ENCODE measurements around the gene PRR36.

Gene PRR36

GRCh38 chr19:7912697-7913564 lies 38.7 kb upstream of the PRR36 start:
- DNase-seq, result no peak

GRCh38 chr19:7912144-7912696 lies 38.0 kb upstream of the PRR36 start:
- DNase-seq, result no peak

- no peak for DNase-seq
These were observed 37.4 kb upstream of the PRR36 start for GRCh38 chr19:7911508-7912143.

- DNase-seq, result no peak
These were observed 36.4 kb upstream of the PRR36 start for GRCh38 chr19:7910321-7911161.

- DNase-seq, result no peak
These were observed 35.4 kb upstream of the PRR36 start for GRCh38 chr19:7909471-7910067.

GRCh38 chr19:7908742-7909461 lies 34.7 kb upstream of the PRR36 start:
- DNase-seq, result no peak

DNA sequence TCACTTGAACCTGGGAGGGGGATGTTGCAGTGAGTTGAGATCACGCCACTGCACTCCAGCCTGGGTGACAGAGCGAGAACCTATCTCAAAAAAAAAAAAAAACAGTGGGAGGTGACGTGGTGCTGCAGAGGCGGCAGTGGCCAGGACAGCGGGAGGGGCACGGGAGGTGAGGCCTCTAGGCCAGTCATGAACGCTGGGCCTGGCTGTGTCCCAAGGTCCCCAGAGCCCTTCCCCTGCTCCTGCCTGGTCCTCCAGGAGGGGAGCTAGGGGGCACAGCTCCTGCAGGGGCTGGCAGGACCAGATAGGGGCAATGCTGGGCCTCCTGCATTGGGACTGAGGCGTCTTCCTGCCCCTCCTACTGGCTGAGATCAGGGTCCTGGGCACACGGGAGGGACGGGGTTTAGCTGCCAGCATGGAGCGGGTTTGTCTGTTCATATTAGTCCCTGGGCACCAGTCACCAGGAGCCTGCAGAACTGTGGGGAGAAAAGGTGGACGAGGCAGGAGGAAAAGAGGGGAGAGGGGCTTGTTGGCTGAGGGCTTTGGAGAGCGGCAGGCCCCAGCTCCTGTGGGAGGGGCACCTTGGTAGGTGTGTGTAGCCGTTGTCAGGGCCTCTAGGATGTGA lies 34.0 kb upstream of the PRR36 start:
- no peak for DNase-seq

DNA sequence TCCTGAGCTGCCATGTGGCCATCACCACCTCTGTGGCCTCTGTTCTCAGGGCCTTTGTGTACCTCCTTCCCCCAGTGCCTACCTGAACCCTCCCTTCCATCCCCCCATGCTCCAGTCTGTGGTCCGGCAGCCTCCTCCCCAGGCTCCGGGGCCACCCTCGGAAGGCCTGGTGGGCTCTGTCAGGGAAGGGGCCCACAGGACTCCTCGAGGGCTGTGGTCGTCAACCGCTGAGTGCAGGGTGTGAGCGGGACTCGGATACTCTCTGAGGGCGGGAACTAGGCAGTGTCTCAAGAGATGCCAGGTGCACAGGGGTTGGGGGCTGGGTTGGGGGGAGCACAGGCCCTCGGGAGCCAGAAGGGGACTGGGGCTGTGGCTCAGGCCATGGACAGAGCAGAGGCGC lies 33.4 kb upstream of the PRR36 start:
- no peak for DNase-seq

GRCh38 chr19:7907122-7907521 lies 32.9 kb upstream of the PRR36 start:
- no peak for DNase-seq

DNA sequence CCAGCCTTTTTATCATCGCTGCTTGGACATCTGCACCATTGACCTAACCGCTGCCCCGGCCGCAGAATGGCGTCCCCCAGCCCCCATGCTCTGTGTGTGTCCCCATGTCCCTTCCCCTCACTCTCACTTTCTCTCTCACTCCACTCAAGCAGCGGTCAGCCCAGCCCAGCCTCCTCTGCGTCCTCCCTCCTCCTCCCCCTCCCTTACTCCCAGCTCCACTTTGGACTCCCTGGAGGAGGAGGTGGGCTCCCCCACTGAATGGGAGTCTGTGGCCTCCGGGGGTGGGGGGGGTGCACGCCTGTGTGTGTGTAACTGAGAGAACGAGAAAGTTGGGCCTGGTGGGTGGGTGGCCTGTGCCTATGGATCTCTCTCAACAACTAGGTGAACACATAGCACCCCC lies 31.7 kb upstream of the PRR36 start:
- DNase-seq, result no peak

GRCh38 chr19:7905268-7905667 lies 31.1 kb upstream of the PRR36 start:
- DNase-seq, result no peak

DNA sequence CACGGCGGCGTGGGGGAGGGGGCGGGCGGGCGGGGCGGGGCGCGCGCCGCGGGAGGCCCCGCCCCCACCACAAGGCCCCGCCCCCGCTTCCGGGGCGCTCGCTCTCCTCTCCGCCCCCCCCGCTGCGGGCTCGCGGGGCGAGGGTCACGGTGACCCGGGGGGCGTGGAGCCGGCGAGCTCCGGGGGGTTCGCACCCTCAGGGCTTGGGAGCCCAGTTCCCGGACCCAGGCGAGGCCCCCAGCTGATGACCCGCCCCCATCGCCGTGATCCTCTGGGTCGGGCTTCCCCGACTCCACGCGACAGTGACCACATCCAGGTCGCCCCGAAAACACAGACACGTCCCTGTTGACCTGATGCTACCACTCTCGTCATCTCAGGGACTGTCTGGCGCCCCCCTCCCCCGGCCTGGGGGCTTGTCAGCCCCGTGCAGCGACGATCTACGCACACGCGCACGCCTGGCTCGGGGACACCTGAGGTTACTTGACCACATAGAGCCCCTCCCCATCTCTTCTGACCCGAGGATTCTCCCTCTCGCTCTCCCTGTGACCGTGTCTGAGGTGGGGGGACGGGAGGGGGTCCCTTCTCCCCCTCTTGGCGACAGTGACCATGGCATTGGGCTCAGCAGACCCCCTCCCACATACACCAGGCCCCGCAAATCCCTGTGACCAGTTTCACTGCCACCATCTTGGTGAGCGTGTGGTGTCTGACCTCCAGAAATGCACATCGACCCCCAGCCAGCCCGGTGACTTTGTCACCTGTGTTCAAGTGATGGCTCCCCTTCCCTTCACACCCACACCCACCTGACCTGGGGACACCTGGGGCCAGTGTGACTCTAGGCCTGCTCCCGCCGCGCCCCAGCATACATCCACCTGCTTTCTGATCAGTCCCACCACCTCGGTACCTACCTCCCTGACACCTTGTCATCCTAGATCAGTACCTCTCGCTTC lies 30.2 kb upstream of the PRR36 start:
- no peak for DNase-seq

DNA sequence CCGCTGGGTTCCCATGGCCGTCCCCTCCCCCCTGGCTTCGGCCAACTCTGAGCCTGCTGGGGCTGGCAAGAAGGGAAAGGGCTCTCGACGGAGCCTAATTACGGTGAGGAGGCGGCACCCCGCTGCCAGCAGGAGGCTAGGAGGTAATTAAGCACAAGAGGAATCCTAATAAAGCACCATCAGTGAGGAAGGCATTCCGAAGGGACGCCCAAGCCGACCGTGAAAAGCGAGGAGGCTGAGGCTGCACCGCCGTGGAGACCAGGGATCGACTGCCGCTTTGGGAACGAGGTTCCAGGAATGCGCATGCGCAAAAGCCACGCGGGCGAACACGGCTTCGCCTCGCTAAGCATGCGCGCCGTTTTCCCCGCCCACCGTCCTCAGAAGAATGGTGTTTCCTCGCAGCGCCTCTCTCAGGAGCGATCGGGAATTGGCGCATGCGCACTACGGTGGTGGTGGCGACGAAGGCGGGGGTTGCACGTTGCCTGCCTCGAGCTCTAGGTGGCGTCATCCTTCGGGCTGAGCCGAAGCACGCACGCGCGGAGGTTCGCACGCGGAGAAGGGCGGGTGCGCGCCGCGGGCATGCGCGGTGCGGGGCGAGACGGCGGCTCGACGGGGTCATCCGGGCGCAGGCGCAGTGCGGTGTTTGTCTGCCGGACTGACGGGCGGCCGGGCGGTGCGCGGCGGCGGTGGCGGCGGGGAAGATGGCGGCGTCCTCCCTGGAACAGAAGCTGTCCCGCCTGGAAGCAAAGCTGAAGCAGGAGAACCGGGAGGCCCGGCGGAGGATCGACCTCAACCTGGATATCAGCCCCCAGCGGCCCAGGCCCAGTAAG lies 29.3 kb upstream of the PRR36 start, which contains the start of gene MAP2K7:
TSS of gene MAP2K7 (plus strand) at position 634 of the 830 bp plus-strand sequence. CDS start at position 702, 68 bp downstream.
- DNase-seq, result peak; percentile 99

DNA sequence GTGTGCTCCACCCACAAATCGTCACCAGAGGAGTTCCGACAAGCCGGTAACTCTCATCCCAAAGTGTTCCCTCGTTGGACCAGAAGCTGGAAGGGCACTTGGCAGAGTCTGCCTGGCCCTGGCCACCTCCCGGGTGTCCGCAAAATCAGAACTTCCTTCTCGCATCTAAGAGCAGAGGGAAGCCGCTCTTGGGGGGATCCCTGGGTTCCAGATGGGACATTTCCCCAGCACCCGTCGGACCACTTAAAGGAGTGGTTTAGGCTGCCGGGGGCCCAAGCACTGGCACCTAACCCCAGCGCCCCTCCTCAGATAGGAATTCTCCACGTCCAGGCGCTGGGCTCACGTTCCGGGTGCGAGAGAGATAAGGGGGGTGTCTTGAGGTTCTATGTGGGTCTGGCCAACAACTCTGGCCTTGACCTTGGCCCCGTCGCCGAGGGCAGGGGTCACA lies 28.6 kb upstream of the PRR36 start:
- no peak for DNase-seq

GRCh38 chr19:7901337-7901736 lies 27.1 kb upstream of the PRR36 start:
- no peak for DNase-seq

- DNase-seq, result no peak
These were observed 26.7 kb upstream of the PRR36 start for GRCh38 chr19:7900931-7901330.

DNA sequence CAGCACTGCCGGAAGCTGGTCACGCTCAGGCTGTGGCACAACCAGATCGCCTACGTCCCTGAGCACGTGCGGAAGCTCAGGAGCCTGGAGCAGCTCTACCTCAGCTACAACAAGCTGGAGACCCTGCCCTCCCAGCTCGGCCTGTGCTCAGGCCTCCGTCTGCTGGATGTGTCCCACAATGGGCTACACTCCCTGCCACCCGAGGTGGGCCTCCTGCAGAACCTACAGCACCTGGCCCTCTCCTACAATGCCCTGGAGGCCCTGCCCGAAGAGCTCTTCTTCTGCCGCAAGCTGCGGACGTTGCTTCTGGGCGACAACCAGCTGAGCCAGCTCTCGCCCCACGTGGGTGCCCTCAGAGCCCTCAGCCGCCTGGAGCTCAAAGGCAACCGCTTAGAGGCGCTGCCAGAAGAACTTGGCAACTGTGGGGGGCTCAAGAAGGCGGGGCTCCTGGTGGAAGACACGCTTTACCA lies 26.2 kb upstream of the PRR36 start:
- no peak for DNase-seq

- no peak for DNase-seq
These were observed 25.7 kb upstream of the PRR36 start for GRCh38 chr19:7899751-7900378.

GRCh38 chr19:7898967-7899366 lies 24.8 kb upstream of the PRR36 start:
- no peak for DNase-seq
